GM19035 (cell line): ENCODE results near the gene XRN1.
A peak's percentile ranks its signal among the peaks of the same experiment; 100 is the strongest.
"Not testable (repeated sequence)": the region's sequence is repeated elsewhere in the genome, so short reads cannot be mapped to it uniquely, and the experiment has no call there.

Experiments used
- ATAC-seq: cut with Tn5 transposase; IDR thresholded peaks from one replicate; pipeline ENCODE4 v1.9.1; 2021; ENCODE audit not compliant: unreplicated experiment

XRN1 gene

GRCh38 chr3:142353571-142353970 is 94.3 kb downstream of the XRN1 start:
- no peak for ATAC-seq

GRCh38 chr3:142352698-142353097 is 95.1 kb downstream of the XRN1 start:
- ATAC-seq, result not testable (repeated sequence)

DNA sequence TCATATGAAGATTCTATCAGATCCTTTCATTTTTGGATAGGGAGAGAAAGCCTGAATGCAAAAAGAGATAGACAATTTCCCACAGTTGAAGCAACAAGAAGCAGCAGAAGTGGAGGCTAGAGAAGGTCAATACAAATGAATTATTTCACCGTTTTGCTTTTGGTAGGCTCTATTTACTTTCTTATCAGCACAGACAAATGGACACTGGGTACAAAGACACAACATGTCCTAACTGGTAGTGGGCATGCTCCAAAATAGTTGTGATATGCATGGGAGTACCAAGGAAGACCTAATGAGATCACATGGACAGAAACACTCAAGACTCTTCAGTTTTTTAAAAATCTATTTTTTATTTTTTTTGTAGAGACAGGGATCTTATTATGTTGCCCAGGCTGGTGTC is 99.4 kb downstream of the XRN1 start:
- ATAC-seq, result no peak

DNA sequence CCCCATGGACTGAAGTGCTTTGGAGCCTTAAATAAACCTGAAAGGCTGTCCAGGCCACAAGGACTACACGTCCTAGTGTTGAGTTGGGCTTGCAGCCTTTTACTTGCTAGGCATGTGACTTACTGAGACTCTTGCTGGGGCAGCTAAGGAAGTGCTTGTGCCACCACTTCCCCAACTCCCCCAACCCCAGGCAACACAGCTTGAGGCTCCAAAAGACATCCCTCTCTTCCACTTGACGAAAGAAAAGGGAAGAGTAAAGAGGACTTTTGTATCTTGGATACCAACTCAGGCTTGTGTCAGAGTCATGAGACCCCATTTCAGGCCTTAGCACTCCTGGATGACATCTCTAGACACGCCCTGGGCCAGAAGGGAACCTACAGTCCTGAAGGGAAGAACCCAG is 109.8 kb downstream of the XRN1 start:
- ATAC-seq, result no peak

DNA sequence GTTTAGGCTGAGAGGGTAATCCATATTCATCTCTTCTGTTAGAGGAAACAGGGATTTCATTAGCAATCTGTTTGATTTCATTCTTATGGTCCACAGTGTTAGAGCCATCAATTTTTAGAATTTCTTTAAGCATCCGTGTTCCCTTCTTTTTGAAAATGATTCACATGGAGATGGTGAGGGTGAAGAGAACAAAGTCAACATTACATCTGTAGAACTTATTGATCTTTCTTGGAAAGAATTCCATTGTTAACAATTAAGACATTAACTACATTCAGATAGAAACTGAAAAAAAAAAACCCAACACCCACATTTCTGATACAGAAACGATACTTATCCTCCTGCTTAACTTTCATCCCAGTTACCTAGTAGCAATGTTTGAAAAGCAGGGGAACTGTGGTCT is 115.4 kb downstream of the XRN1 start:
- ATAC-seq, result no peak

- not testable (repeated sequence) for ATAC-seq
Observed at GRCh38 chr3:142324275-142324953, 123.4 kb downstream of the XRN1 start.

DNA sequence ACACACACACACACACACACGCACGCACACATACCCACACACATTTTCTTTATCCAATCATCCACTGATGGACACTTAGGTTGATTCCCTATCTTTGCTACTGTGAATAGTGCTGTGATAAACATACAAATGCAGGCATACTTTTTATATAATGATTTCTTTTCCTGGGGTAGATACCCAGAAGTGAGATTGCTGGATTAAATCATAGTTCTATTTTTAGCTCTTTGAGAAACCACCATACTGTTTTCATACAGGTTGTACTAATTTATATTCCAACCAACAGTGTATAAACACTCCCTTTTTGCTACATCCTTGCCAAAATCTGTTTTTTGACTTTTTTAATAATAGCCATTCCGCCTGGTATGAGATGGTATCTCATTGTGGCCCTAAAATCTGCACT is 127.9 kb downstream of the XRN1 start:
- ATAC-seq, result no peak

DNA sequence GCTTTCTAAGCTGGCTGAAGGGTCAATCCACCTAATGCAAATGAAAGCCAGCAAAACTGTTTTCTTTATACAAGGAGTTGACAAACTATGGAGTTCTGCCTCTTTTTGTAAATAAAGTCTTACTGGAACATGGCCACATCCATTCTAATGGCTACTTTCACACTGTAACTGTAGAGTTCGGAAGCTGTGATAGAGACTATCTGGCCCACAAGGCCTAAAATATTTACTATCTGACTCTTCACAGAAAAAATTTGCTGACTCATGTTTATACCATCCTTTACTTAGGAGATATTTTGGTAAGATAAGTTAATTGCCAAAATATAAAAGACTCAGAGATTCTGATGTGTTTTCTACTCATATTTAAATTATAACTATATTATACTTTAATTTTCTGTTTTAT is 128.7 kb downstream of the XRN1 start:
- ATAC-seq, result no peak

DNA sequence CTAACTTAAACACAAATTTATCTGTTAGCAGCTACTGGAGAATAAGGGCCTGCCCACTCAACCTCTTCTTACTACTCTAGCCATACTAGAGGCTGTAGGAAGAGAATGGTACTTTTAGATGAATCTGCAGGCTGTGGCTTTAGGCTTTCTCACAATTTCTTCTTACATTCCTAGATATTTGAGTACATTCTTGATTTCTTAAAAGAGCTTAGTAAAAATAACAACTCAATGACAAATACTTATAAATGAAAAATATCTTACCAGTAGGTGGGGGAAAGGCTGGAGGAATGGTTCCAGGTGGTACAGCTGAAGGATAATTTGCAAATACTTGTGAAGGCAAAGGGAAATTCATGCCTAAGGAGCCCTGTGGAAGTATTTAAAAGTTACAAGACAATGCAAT is 129.5 kb downstream of the XRN1 start:
- ATAC-seq, result no peak

DNA sequence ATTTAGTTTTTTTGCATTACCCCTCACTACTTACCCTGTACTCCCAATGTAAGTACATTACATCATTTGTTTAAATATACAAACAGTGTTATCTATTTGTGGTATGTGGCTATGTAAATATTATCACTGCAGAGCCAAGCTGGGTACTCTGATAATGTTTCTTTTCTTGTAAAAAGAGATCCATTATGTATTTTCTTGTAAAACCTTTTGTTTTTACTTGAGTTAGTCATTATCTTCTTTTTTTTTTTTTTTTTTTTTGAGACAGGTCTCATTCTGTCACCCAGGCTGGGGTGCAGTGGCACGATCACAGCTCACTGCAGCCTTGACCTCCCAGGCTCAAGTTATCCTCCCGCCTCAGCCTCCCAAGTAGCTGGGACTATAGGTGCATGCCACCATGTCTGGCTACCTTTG is 131.9 kb downstream of the XRN1 start:
- not testable (repeated sequence) for ATAC-seq

GRCh38 chr3:142315083-142315482 is 132.8 kb downstream of the XRN1 start:
- no peak for ATAC-seq

- ATAC-seq, result no peak
Observed at GRCh38 chr3:142310439-142310838, 137.4 kb downstream of the XRN1 start.

DNA sequence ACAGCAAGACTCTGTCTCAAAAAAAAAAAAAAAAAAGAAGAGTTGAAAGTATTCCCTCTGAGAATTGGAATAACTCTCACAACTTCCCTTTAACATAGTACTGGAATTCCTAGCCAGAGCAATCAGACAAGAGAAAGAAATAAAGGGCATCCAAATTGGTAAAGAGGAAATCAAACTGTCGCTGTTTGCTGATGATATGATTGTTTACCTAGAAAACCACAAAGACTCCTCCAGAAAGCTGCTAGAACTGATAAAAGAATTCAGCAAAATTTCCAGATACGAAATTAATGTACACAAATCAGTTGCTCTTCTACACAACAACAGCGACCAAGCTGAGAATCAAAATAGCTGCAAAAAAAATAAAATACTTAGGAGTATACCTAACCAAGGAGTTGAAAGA is 145.0 kb downstream of the XRN1 start:
- not testable (repeated sequence) for ATAC-seq

- no peak for ATAC-seq
Observed at GRCh38 chr3:142298626-142299025, 149.2 kb downstream of the XRN1 start.

DNA sequence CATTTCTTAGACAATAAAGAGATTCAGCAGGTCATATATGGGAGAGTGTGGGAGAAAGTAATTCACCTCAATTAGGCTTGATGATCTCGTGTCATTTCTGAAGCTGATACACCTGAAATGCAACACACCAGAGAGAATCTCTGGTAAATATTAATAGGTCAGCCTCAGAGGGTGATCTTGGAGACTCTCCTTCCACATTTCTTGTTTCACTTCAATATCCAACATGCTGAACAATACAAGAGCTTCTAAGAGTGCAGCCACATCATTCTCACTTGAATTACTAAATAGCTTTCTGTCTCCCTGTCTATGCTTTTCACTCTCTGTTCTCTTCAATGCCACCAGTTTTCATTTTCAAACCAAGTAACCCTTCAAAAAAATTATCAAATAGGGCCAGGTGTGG is 151.3 kb downstream of the XRN1 start:
- no peak for ATAC-seq

GRCh38 chr3:142287866-142288638 is 159.8 kb downstream of the XRN1 start:
- ATAC-seq, result no peak

DNA sequence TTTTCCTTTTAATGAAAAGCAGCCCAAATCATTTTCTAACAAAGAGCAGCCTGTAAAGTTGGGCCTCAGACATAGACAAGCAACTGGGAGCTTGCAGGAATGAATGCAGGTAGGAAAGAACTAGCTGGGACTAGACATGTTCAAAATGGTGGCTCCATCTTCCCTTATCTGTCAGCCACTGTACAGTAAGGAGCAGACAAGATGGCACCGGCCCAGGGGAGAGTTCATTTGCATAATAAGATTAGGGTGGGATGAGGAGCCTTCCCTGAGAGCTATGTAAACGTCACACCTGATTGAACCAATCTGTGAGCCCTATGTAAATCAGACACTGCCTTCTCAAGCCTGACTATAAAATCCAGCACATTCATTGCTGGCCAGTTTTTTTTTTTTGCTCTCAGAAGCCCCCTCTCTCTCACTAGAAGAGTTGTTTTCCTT is 162.7 kb downstream of the XRN1 start:
- no peak for ATAC-seq

GRCh38 chr3:142282503-142282902 is 165.3 kb downstream of the XRN1 start:
- ATAC-seq, result no peak

DNA sequence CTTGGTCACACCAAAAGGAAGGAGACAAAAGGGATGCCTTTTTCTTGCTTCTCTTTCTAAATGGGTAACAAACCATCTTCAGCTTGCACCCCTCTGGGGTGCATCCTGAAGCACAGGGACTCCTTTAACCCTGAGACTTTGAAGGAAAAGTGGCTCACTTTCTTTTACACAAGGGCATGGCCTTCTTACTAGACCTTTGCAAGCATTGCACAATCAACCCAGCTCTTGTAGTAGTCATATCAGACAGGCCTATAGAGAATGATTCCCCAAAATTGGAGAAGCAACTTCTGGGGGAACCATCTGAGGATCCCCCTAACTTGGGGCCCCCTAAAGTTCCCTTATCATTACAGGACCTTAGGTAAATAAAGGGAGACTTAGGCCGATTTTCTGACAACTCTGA is 166.4 kb downstream of the XRN1 start:
- no peak for ATAC-seq

- ATAC-seq, result peak; percentile 87
Observed at GRCh38 chr3:142279965-142280590, 167.8 kb downstream of the XRN1 start.

GRCh38 chr3:142278451-142278850 is 169.4 kb downstream of the XRN1 start:
- no peak for ATAC-seq

- ATAC-seq, result no peak
Observed at GRCh38 chr3:142276781-142277180, 171.1 kb downstream of the XRN1 start.
